Liver (tissue), 3 donors: ENCODE data around the gene SNX19.
A peak's percentile ranks its signal among the peaks of the same experiment; 100 is the strongest.

Source experiments
- EGR1 ChIP-seq, 2 donors: IDR thresholded peaks; 2 replicates each; pipeline ENCODE4 v1.6.1; 2016 to 2018; ENCODE audit warnings: antibody characterized with exemption in 2 of 2, low read depth in 2 of 2
- YY1 ChIP-seq: IDR thresholded peaks from 2 replicates; pipeline ENCODE4 v1.6.1; 2016; ENCODE audit warnings: antibody characterized with exemption, mild to moderate bottlenecking
- TF ChIP-seq, protein P1 (sequence below): fragments of 150-350 bp; IDR thresholded peaks from 2 replicates; pipeline ENCODE4 v1.5.1; 2017; ENCODE audit warnings: improper control_type of control experiment, low read depth, low read length; ENCODE audit not compliant: missing input control
- donor health status: healthy.
- donor health status: healthy.

DNA sequence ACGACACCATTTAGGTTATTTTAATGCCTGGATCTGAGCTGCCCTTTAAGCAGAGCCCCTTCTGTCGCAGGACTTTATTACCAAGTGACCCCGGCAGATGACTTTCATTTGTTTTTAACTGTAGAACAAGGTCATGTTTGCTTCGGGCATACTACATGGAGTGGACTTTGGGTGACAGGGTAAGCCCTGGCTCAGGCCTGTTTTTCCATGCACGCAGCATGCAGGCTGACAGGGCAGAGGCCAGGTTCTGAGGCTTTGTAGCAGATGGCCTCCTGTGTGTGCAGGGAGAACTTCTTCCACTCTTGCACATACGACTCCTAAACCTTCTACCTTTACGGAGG, 50.5 kb downstream of the SNX19 start:
- TF ChIP-seq, protein P1, sequence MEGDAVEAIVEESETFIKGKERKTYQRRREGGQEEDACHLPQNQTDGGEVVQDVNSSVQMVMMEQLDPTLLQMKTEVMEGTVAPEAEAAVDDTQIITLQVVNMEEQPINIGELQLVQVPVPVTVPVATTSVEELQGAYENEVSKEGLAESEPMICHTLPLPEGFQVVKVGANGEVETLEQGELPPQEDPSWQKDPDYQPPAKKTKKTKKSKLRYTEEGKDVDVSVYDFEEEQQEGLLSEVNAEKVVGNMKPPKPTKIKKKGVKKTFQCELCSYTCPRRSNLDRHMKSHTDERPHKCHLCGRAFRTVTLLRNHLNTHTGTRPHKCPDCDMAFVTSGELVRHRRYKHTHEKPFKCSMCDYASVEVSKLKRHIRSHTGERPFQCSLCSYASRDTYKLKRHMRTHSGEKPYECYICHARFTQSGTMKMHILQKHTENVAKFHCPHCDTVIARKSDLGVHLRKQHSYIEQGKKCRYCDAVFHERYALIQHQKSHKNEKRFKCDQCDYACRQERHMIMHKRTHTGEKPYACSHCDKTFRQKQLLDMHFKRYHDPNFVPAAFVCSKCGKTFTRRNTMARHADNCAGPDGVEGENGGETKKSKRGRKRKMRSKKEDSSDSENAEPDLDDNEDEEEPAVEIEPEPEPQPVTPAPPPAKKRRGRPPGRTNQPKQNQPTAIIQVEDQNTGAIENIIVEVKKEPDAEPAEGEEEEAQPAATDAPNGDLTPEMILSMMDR = no peak
- TF ChIP-seq EGR1 (IDR thresholded peaks at IDR 0.05; ENCODE audit: low read depth in 2 of 2) (peak in 1 of 2 donors; percentile 80), YY1 (peak; percentile 95)
